ENCODE results near the gene CACNA1D.

The CACNA1D gene

DNA sequence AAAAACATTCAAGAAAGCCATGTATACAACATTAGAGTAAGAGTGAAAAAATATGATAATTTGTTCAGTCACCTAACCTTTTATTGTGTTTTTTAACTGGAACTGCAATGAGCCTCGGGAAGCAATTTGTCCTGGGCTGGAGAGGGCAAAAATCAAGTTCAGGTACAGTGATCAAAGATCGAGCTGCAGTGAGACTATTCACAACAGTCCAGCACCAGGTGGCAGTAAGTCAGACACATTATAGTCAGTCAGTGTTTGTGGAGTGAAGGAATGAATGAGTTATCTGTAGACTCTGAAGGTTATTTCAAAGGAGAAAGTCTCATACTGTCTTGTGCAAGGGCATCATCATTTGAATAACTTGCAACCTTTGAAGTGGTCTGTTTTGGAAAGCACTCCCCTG, 235.2 kb downstream of the CACNA1D start:
- no peak for DNase-seq
- intact Hi-C loops (cut with DNase I): no loop called here

DNA sequence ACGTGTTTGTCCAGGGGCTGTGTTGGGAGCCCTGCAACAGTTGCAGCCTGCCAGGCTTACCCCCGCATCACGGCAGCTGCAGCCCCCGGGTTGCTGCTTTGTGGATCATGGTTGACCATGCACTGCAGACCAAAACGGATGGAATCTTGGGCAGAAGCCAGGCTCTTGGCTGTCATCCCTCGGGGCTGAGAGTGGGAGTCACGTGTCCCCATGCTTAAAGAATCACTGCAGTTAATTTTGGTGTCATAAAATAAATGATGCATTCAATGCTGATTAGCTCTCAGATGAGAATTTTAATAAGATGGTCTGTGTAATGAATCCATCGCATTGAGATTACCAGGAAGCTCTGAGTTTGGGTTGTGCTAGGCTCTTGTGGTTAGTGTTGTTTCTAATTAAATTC, 236.2 kb downstream of the CACNA1D start:
- DNase-seq: peak; percentile 42 to 93 (median 64)

DNA sequence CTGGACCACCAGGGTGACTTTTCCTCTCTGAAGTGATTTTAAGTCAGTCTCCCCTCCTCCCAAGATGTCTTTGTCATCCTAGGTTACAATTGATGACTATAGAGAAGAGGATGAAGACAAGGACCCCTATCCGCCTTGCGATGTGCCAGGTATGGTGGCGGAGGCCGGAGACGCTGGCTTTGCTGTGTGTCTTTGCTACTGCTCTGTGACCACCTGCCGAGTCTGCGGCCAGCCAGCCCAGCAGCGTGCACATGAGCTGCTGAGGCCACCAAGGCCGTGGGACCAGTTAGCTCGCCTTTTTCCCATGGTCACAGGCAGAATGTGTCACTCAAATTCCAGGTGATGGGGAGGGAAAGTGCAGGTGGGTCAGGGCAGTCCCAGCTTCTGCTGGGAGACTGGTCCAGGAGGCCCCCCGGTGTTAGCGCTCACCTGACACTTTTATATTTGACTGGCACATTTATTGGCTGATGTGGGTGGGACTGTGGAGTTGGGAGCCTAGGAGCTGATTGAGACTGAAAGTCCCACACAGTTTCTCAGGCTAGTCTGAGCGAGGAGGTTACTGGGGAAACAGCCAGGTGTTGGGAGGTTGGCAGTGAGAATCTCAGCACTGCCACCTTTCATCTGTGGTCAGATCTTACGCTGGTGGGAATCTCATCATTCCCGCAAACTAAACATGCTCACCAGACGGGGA, 237.7 kb downstream of the CACNA1D start:
- no peak for DNase-seq
- intact Hi-C loops (cut with DNase I): no loop called here

More for the DNA sequence above, 236.2 kb downstream of the CACNA1D start:
- intact Hi-C loops (cut with DNase I): no loop called here

DNA sequence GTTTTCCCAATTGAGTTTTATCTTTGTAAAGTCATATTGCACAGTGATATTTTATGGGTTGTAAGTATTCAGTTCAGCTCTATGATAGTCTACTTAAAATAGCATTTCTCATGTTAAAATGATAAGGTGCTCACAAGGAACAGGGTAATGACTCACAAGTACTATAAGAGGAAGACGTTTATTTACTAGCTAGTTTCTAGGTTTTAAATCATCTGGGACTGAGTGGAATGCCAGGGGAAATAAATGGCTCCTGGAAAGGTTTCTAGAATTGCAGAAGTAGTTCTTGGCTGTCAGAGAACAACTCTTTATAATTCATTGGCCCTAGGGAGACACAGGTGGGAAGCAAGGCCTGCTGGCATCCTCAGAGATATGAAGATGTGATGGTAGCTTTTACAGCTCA, 239.0 kb downstream of the CACNA1D start:
- intact Hi-C loops (cut with DNase I): no loop called here
- no peak for DNase-seq

DNA sequence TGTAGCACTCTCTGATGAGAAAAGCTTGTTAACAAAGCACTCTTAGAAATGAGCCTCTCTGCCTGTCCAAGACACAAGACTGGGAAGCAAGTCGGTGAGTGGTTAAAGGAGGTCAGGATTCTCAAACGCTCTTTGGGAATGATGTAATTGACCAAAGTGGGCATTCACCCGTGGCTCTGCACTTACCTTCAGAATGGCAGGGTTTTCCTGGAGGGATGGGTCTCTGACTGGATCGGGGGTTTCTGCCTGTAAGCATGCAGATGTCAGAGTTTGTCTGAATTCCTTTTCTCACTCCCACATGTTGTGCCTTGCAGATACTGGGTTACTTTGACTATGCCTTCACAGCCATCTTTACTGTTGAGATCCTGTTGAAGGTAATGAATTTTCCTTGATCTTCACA, 245.6 kb downstream of the CACNA1D start:
- intact Hi-C loops (cut with DNase I): no loop called here
- peak in 1 of 10 donors; percentile 9 for DNase-seq

DNA sequence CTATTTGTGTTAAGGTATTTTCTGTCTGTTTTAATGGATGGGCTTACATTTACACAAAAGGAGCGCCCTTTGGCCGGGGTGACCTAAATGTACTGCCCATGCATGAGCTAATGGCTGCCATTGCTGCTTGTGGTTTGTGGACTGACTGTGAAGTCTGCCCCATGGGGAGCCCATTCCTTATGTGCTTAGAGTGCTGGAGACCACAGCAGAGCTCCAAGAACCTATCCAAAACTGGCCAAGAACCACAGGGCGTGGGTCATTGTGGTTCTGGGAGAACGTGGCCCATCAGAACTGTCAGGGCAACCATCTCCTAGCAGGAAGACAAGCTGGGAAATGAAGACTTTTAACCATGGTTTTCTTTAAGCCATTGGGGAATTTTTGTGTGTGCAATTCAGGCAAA, 246.5 kb downstream of the CACNA1D start:
- intact Hi-C loops (cut with DNase I): no loop called here
- peak in 1 of 10 donors; percentile 10 for DNase-seq

DNA sequence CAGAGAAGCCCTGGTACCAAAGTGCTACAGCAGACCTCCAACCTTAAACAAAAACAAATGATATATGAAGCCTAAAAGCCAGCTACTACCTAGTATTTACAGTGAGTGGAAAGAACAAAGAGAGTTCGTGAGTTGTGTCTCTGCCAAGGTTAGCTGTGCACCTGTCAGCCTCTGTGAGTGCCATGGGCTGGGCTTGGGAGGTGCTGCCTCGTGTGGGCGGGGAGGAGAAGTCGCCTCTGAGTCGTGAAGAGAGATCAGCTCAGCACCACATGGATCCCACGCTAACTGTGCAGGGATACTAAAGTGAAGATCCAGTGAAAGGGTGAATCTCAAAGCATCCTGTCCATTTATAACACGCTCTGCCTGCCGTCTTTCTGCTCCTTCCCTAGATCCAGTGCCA, 249.9 kb downstream of the CACNA1D start:
- intact Hi-C loops (cut with DNase I): no loop called here
- DNase-seq: peak in 1 of 10 donors; percentile 29

DNA sequence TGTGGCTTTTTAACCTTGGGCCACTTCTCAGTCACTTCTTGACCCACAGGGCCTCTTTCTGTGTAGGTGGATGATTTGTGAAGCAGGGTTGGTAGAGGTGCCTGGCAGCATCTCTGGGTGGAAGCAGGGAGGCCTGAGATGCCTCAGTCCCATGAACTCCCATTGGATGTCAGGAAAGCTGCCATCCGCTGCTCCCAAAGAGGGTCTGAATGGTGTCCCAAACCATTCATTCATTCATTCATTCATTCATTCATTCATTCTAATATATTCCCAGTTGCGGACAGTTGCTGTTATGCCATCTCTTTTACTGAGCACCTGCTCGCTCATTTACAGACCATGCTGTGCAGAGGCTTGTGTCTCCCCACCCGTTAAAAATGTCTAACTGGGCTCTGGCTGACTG, 253.1 kb downstream of the CACNA1D start:
- DNase-seq: no peak
- intact Hi-C loops (cut with DNase I): no loop called here

DNA sequence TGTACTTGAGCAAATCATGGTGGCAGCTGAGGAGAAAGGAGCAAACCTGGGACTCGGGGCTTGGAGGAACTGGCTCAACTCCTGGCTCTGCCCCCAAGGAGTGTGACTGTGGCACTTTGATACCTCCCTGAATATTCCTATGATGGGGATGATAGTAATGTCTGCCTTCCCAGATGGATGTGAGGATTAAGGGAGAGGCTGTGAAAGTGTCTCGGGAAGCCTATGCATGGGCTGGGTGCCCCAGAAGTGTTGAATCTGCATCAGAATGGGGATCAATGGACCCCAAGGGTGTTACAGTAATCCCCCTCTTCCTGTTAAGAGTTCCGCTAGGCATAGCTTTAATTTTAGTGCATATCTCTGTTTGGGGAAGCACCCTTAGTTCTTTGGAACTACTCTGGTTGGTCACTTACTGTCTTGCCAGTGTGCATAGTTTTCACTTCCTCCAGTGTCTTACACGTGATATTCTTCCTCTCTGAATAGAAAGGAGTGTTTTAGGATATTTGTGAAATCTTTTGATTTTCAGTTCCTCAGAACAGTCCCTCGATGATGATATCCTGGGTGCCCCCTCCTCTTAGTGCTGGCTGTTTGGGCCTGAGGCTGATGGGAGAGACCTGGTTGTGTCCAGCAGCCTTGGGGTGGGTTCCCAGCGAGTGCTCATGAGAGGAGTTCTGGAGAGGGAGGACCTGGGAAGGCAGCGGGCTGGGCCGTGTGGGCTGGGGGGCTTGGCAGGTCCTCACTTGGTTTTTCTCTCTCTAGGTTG, 254.3 kb downstream of the CACNA1D start:
- DNase-seq: peak in 1 of 10 donors; percentile 59
- intact Hi-C loops (cut with DNase I): no loop called here

DNA sequence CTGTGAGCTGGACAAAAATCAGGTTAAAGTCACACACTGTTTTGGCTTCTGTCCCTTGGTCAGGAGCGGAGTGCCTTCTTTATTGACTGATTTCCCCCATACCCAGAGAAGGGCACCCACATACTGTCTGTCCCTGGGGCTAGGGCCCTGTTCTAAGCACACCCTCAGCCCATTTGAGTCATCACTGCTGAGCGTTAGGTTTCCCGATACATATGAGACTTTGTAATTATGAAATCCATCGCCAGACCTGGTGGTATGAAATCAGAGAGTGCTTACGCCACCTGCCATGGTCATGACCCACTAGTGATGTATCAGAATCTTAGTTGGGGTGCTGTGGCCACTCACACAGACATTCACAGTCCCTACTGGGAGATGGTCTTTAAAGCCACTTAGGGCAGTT, 255.0 kb downstream of the CACNA1D start:
- intact Hi-C loops (cut with DNase I): no loop called here
- DNase-seq: peak in 1 of 10 donors; percentile 14

DNA sequence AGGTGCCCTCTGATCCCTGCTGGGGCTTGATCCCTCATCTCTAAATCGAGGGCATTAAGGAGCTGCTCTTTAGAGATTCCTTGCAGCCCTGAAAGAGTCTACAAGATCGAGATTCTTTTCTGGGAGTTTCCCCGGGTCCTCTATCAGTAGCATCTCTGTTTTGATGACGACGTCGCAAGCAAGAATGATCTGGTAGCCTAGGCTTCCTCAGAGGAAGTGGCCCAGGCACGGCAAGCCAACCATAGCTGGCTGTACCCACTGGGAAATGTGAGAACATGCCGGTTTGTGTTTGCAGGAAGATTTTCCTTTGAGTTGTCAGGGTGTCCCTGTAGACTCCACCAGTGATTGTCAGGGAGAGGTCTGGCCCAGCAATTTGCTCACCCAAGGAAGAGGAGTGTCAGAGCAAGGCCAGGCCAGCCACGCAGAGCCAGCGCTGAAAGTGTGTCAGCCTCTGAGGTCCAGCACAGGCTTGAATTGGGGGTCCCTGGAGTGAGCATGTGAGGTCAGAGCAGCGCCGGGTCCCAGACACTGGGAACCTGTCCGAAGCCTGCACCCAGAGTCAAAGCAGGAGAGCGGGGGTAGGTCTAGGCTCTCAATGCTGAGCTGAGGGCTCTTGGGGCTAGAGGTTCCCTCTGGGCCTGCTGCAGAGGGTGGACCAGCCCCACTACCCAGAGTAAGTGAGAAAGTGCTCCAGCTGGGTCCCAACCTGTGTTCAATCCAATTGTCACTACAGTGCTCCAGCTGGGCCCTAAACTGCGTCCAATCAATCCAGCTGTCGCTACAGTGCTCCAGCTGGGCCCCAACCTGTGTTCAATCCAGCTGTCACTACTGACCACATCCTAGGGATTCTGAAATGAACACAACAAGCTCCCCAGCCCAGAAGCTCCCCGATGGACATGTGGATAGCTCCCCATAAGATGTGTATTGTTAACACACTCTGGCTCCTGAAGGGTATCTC, 256.1 kb downstream of the CACNA1D start:
- peak in 1 of 10 donors; percentile 64 for DNase-seq
- intact Hi-C loops (cut with DNase I): no loop called here

DNA sequence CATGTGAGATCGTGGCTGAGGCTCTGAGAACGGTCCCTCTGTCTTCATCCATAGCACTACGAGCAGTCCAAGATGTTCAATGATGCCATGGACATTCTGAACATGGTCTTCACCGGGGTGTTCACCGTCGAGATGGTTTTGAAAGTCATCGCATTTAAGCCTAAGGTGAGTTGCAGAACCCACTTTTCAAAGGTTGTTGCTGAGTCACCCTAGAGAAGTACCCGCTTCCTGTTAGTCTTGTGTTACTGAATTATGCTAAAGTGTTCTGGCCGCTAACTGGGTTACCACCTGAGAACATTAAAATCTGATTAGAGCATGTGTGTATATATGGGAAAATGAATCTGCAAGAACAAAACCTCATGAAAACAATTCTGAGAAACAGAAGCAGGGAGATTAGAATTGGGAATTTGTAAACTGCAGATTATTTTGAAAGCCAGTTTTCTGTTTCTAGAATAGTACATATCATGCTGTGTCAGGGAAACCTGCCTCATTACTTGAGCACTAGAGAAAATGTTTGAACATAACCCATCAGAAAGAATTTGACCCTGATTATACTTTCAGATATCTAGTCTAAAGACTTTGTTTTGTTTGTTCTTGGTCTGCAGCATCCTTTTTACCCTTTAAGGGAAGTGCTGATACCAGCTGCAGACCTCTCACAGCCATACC, 259.2 kb downstream of the CACNA1D start:
- DNase-seq: no peak
- intact Hi-C loops (cut with DNase I): no loop called here

DNA sequence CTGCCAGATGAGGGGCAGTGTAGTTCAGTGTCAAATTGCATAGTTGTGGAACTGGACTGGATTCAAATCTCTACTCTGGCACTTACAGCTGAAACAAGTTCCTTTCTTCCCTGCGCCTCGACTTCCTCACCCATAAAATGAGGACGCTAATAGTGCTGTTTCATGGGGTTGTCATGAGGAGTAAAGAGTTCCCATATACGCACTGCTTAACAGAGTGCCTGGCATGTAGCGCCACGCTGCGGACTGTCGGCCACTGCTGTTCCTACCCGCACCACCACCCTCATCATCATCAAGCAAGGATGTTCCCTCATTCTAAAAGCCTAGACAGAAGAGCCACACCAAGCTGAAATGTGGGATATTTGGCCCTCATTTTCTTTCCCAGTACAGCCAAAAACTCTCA, 259.9 kb downstream of the CACNA1D start:
- intact Hi-C loops (cut with DNase I): no loop called here
- peak in 1 of 10 donors; percentile 60 for DNase-seq

DNA sequence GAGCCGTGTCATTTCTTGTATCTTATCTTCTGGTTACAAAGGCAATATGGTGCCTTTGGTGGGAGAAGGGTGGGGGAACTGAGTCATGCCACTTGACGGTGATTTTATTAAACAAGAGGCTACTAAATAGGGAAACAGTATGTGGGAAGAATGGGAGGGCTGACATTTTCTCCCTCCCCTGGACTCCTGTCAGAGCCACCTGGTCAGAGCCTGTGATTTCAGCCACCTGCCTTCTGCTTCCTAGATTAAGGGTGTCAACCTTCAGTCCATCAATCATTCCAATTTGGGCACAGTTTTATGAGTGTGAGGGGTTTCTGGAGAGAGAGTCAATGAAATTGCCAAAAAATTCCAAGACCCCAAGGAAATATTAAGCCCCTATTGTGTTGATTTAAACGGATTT, 264.4 kb downstream of the CACNA1D start:
- DNase-seq: no peak
- intact Hi-C loops (cut with DNase I): no loop called here

DNA sequence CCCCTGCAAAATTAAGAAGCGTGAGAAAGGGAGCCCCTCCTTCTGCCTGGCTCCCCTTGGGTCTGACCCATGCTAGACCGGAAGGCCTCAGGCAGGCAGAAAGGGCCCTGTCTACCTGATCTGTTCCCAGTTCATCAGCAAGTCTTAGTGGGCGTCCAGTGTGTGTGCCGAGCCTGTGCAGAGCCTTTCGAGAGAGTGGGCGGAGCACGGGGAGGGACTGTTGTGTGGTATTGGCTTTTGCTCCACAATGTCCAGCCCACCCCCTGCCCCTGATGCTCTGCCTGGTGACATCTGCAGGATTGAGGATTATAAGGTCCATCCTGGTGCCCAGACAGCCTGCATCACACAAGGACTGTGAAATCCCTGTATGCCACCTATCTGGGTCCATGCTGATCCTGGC, 268.9 kb downstream of the CACNA1D start:
- intact Hi-C loops (cut with DNase I): no loop called here
- no peak for DNase-seq

DNA sequence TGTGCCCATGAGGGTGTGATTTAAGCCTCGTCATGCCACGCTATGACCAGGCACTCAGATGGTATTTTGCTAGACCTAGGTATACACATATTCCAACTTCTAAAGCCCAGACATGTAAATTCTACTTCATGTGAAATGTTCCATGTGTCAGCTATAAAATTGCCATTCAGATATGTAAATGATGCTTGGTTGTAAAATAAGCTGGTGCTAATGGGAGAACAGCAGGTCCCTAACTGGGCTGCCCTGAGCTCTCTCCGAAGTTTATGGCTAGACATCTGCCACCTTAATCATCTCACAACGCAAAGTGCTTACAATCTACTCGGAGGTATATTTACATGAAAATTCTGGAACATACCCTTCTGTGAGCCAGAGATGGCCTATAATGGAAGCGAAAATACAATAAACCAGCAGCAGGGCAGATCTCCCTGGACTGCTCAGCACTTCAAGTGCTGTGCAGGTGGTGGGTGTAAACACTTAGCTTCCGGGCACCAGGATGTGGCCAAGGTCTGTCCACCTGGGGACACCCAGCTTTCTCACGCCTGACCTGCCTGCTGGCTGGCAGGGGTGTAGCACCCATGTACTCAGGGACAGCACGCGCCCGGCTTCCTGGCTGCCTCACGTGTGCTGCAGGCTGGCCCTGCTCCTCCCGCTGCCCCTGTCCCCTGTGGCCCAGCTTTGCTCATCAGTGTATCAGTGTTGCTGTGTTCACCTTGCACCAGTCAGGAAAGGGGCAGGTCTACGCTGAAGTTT, 269.8 kb downstream of the CACNA1D start:
- intact Hi-C loops (cut with DNase I): no loop called here
- no peak for DNase-seq

DNA sequence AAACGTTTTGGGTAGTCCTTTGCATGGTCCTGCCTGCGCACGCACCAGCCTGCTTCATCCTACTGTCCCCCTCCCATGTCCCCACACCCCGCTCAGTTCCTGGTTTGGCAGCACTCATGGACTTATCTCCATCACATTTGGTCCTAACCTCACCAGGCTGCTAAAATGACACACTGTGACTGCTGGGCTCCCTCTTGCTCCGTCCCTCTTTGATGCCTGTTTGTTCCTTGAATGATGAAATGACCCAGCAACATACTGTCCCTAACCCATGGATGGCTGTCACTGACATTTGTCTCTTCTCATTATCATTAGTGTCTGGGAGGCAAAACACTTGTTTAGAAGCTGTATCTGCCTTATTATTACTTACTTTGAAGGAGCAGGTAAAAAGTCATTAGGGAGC, 271.3 kb downstream of the CACNA1D start:
- DNase-seq: no peak
- intact Hi-C loops (cut with DNase I): no loop called here

DNA sequence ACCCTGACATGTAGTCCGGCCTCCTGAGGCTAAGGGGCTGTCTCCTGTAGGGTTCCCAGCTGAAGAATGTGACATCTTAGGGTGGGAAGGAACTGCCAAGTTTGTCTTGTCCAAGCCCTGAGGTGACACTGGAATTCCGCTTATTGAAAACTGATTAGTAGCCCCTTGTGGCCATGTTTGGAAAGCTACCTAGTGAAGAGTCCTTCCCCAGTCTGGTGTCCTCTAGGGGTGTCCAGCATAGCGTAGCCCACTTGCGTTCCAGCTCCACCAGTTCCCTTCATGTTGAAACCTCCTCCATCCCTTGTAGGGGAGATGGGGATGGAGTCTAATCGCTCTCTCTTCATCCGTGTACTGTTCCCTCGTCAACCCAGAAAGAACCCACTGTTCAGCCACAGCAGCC, 272.3 kb downstream of the CACNA1D start:
- no peak for DNase-seq
- intact Hi-C loops (cut with DNase I): no loop called here

Data from posterior cingulate gyrus (tissue), 11 donors.